ENCODE results near the gene STRIT1.

- TF ChIP-seq MAX (IDR thresholded peaks at IDR 0.05) (no peak), CREB1 (IDR thresholded peaks at IDR 0.05; ENCODE audit: low read depth) (no peak), EP300 (IDR thresholded peaks at IDR 0.05; ENCODE audit: borderline replicate concordance) (no peak), TAF1 (IDR thresholded peaks at IDR 0.05; ENCODE audit: low read depth) (no peak), TCF12 (IDR thresholded peaks at IDR 0.05; ENCODE audit: low read depth) (no peak), YY1 (IDR thresholded peaks at IDR 0.05; ENCODE audit: low read depth) (no peak), TEAD4 (IDR thresholded peaks at IDR 0.05) (no peak), REST (IDR thresholded peaks at IDR 0.05; ENCODE audit: low read depth) (no peak), ZBTB7A (IDR thresholded peaks at IDR 0.05; ENCODE audit: low read depth) (no peak), CEBPB (IDR thresholded peaks at IDR 0.05) (no peak), EGR1 (IDR thresholded peaks at IDR 0.05) (no peak)
These were observed 50.0 kb downstream of the STRIT1 start for GRCh38 chr3:155243512-155243921.

Measured in Ishikawa (cell line).